HepG2 (cell line): ENCODE data around the gene KMT5C. TPM values are rescaled to one million over a fixed set of nuclear protein-coding genes. Genes with fewer than 3 reads are reported as not detected.
A peak's percentile ranks its signal among the peaks of the same experiment; 100 is the strongest.

Experiments used
- ATAC-seq: fragments of 200-7000 bp; cut with Tn5 transposase; 3 replicates; pipeline ENCODE4 v1.9.1; 2020; ENCODE audit warnings: mild to moderate bottlenecking, moderate library complexity
- BruUV-seq: library from RNA; stranded (reverse); fragments of 400-500 nt; replicated peaks from 2 replicates; lab custom pipeline; 2021; lab: Mats Ljungman, UMichigan
- CTCF ChIA-PET: fragments of 300-600 bp; formaldehyde crosslinking; extraction: SDS; loops from one replicate; lab custom pipeline; 2021; ENCODE audit warnings: low total read pairs, inconsistent platforms, low intra/inter-chr PET ratio; lab: Yijun Ruan, JAX
- POLR2A ChIA-PET: fragments of 350-600 bp; sonication (Branson Sonifier 250); formaldehyde crosslinking; loops from one replicate; lab custom pipeline; 2020; ENCODE audit warnings: antibody characterized with exemption, inconsistent platforms; lab: Yijun Ruan, JAX
- DNase-seq: peaks from one replicate; pipeline ENCODE4 v3.0.0-alpha.2; 2015; ENCODE audit warnings: low spot score
- FAIRE-seq: peaks from 3 replicates; lab custom pipeline; 2011; peaks lifted over from hg19 to GRCh38; lab: Jason Lieb, UNC
- H2AFZ ChIP-seq: one replicate; pipeline ENCODE4 v1.6.1; 2011; ENCODE audit warnings: low read length, inconsistent platforms
- H3K27ac ChIP-seq: fragments of 300-600 bp; 3 replicates; pipeline ENCODE4 v1.8.0; 2011; ENCODE audit warnings: mixed run types, mild to moderate bottlenecking, mixed read lengths, low read length, inconsistent platforms; ENCODE audit not compliant: insufficient read depth; ENCODE audit errors: extremely low read length
- H3K27me3 ChIP-seq, 2 experiments: fragments of 200-600 bp in 1 of 2; 2 replicates in 1 of 2; 3 replicates in 1 of 2; pipeline versions ENCODE4 v1.6.0 to v1.8.0; 2011; ENCODE audit warnings: low read length in 2 of 2, mild to moderate bottlenecking in 2 of 2, moderate library complexity in 2 of 2, inconsistent platforms in 1 of 2; ENCODE audit not compliant: insufficient read depth in 2 of 2, control insufficient read depth in 1 of 2
- H3K36me3 ChIP-seq, 2 experiments: fragments of 200-600 bp in 1 of 2; replicated peaks in 1 of 2; 2 replicates in 1 of 2; 3 replicates in 1 of 2; pipeline versions ENCODE4 v1.5.1 to v1.8.0; 2011; ENCODE audit warnings: low read length in 2 of 2, inconsistent platforms in 1 of 2; ENCODE audit not compliant: insufficient read depth in 2 of 2, control insufficient read depth in 1 of 2
- H3K4me1 ChIP-seq: 2 replicates; pipeline ENCODE4 v1.5.1; 2012; ENCODE audit warnings: low read length, inconsistent platforms; ENCODE audit not compliant: insufficient read depth
- H3K4me2 ChIP-seq: 2 replicates; pipeline ENCODE4 v1.6.0; 2011; ENCODE audit warnings: low read depth, low read length, inconsistent platforms
- H3K4me3 ChIP-seq, 3 experiments: fragments of 200-600 bp in 1 of 3; sonication (generic), shearing (Covaris generic) in 1 of 3; replicated peaks in 1 of 3; 2 replicates each; pipeline ENCODE4 v1.5.1; 2011 to 2016; ENCODE audit warnings: low read length in 3 of 3, inconsistent platforms in 2 of 3, low read depth in 2 of 3, mild to moderate bottlenecking in 2 of 3, control low read depth in 1 of 3, mixed read lengths in 1 of 3; ENCODE audit not compliant: insufficient read depth in 1 of 3
- H3K79me2 ChIP-seq: one replicate; pipeline ENCODE4 v1.6.1; 2011; ENCODE audit warnings: low read length, inconsistent platforms; ENCODE audit not compliant: insufficient read depth
- H3K9ac ChIP-seq: 2 replicates; pipeline ENCODE4 v1.6.0; 2011; ENCODE audit warnings: mild to moderate bottlenecking, low read depth, low read length, inconsistent platforms; ENCODE audit not compliant: insufficient read depth
- H3K9me3 ChIP-seq: 2 replicates; pipeline ENCODE4 v1.5.1; 2012; ENCODE audit warnings: mild to moderate bottlenecking, low read length
- H4K20me1 ChIP-seq: 2 replicates; pipeline ENCODE4 v1.6.0; 2011; ENCODE audit warnings: inconsistent platforms, mild to moderate bottlenecking, low read length, moderate library complexity; ENCODE audit not compliant: insufficient read depth
- FUBP1 ChIP-seq: sonication (generic); formaldehyde crosslinking; IDR thresholded peaks from 2 replicates; pipeline ENCODE4 v1.5.1; 2020; ENCODE audit warnings: missing genetic modification reagents, mild to moderate bottlenecking, borderline replicate concordance
- GFI1 ChIP-seq: sonication (generic); formaldehyde crosslinking; IDR thresholded peaks from 2 replicates; pipeline ENCODE4 v1.5.0; 2020; ENCODE audit warnings: missing genetic modification reagents, mild to moderate bottlenecking, borderline replicate concordance
- GTF3A ChIP-seq: sonication (generic); formaldehyde crosslinking; conservative IDR thresholded peaks from 2 replicates; pipeline ENCODE4 v1.4.0; 2020; ENCODE audit warnings: mild to moderate bottlenecking, missing genetic modification reagents
- MTA1 ChIP-seq: sonication (generic); formaldehyde crosslinking; IDR thresholded peaks from 2 replicates; pipeline ENCODE4 v1.4.0; 2020; ENCODE audit warnings: missing genetic modification reagents, mild to moderate bottlenecking, borderline replicate concordance
- NFE2 ChIP-seq: sonication (generic); formaldehyde crosslinking; IDR thresholded peaks from 2 replicates; pipeline ENCODE4 v1.4.0; 2020; ENCODE audit warnings: missing genetic modification reagents
- NFYB ChIP-seq: sonication (generic); formaldehyde crosslinking; IDR thresholded peaks from 2 replicates; pipeline ENCODE4 v1.4.0; 2020; ENCODE audit warnings: missing genetic modification reagents
- NR2F6 ChIP-seq, 2 experiments: IDR thresholded peaks; 2 replicates each; pipeline ENCODE4 v1.6.1; 2016; ENCODE audit warnings: antibody characterized with exemption in 1 of 2, mild to moderate bottlenecking in 1 of 2
- PHF20 ChIP-seq: sonication (generic); formaldehyde crosslinking; IDR thresholded peaks from 2 replicates; pipeline ENCODE4 v1.5.0; 2020; ENCODE audit warnings: mild to moderate bottlenecking, missing genetic modification reagents
- PREB ChIP-seq: sonication (generic); formaldehyde crosslinking; IDR thresholded peaks from 2 replicates; pipeline ENCODE4 v1.4.0; 2020; ENCODE audit warnings: missing genetic modification reagents
- ZFYVE20 ChIP-seq: sonication (generic); formaldehyde crosslinking; IDR thresholded peaks from 2 replicates; pipeline ENCODE4 v1.8.0; 2023; ENCODE audit warnings: low read depth, mild to moderate bottlenecking, moderate library complexity, missing genetic modification reagents, borderline replicate concordance
- ZNF121 ChIP-seq: sonication (generic); formaldehyde crosslinking; IDR thresholded peaks from 2 replicates; pipeline ENCODE4 v1.5.0; 2020; ENCODE audit warnings: mild to moderate bottlenecking, missing genetic modification reagents
- ZNF232 ChIP-seq: sonication (generic); formaldehyde crosslinking; IDR thresholded peaks from 2 replicates; pipeline ENCODE4 v1.4.0; 2020; ENCODE audit warnings: missing genetic modification reagents, borderline replicate concordance
- ZNF234 ChIP-seq: sonication (generic); formaldehyde crosslinking; conservative IDR thresholded peaks from 2 replicates; pipeline ENCODE4 v1.5.1; 2020; ENCODE audit warnings: mild to moderate bottlenecking, missing genetic modification reagents
- ZNF281 ChIP-seq: sonication (generic); formaldehyde crosslinking; IDR thresholded peaks from 2 replicates; pipeline ENCODE4 v1.4.0; 2020; ENCODE audit warnings: missing genetic modification reagents, borderline replicate concordance
- ZNF33A ChIP-seq: sonication (generic); formaldehyde crosslinking; IDR thresholded peaks from 2 replicates; pipeline ENCODE4 v1.5.1; 2020; ENCODE audit warnings: missing genetic modification reagents, mild to moderate bottlenecking, moderate library complexity, borderline replicate concordance
- ZNF546 ChIP-seq: sonication (generic); formaldehyde crosslinking; conservative IDR thresholded peaks from 2 replicates; pipeline ENCODE4 v1.8.1; 2023; ENCODE audit warnings: mild to moderate bottlenecking, missing genetic modification reagents
- ZNF768 ChIP-seq: sonication (generic); formaldehyde crosslinking; IDR thresholded peaks from 2 replicates; pipeline ENCODE4 v1.4.0; 2020; ENCODE audit warnings: missing genetic modification reagents
- ZNF792 ChIP-seq: IDR thresholded peaks from 2 replicates; pipeline ENCODE4 v1.6.1; 2016
- WGBS: methylation state at CpG from one replicate; pipeline ENCODE4 v1.1.6; 2017; ENCODE audit warnings: low lambda C conversion rate; 5-methylcytosine and 5-hydroxymethylcytosine counted together
- in situ Hi-C: cut with HindIII; loops from 2 replicates; pipeline ENCODE4 v1.10.0; 2017; ENCODE audit warnings: low pct_unique_long_range_greater_than_20kb; ENCODE audit not compliant: extremely low pct_ligation_motif_present
- intact Hi-C: fragments of 100-400 bp; cut with micrococcal nuclease; formaldehyde crosslinking; loops from one replicate; pipeline ENCODE4 v1.10.0; 2022; ENCODE audit not compliant: unreplicated experiment
- polyA plus RNA-seq, 8 experiments: library from polyadenylated mRNA; depleted of rRNA in 3 of 8; stranded (reverse) in 7 of 8; unstranded in 1 of 8; fragments of >200 nt; fragmentation: Illumina TruSeq in 4 of 8; extraction: Trizol in 4 of 8; gene quantifications; 2 replicates each; pipeline versions ENCODE4 v1.2.1 to v1.2.3, GENCODE V29; 2011 to 2016; ENCODE audit warnings: low read depth in 4 of 8, missing spikeins in 1 of 8, mixed read lengths in 1 of 8; ENCODE audit not compliant: insufficient read depth in 1 of 8
- total RNA-seq, 5 experiments: library from RNA; depleted of rRNA; stranded (reverse); fragments of >200 nt; fragmentation: Illumina TruSeq; extraction: Trizol; gene quantifications; 2 replicates each; pipeline ENCODE4 v1.2.3, GENCODE V29; 2016; ENCODE audit warnings: low read depth in 1 of 5

The KMT5C gene
- total and polyA plus RNA-seq, 2 of the 13 experiments (the other 11 are each of a cell fraction or from before 2014, with no cell fraction given), result 5.5 to 9.0 TPM

- no peaks in the 10 kb centered on the region for H3K79me2 ChIP-seq
- peak; percentile 10; the same call in 2 of the 3 replicates for ATAC-seq
- POLR2A ChIA-PET, result interaction anchor here (0.9 to 1.1 kb wide), 2 partner anchors 9 to 35 kb away, joined by 3 read pairs; no protein-coding TSS in a partner anchor
Measured at GRCh38 chr19:55358943-55359908, 19.6 kb downstream of the KMT5C start.

More at GRCh38 chr19:55358943-55359908, 19.6 kb downstream of the KMT5C start:
- no peak overlapping the region for H3K4me2 ChIP-seq
- 47% methylated on average over 19 of the region's 32 CpGs for WGBS
- 0 out of 2 replicates have a peak, but pooled peaks cover 4% of the 10 kb centered on the region for H4K20me1 ChIP-seq
- H3K4me3 ChIP-seq, result no peak overlapping the region
- peaks cover 14% of the 10 kb centered on the region for H3K4me1 ChIP-seq
- DNase-seq, result no peak
- no peaks in the 10 kb centered on the region for H3K36me3 ChIP-seq
- no peak for FAIRE-seq
- H3K27me3 ChIP-seq, result peaks cover 6 to 48% of the 10 kb centered on the region in 2 experiments
- no peaks in the 10 kb centered on the region for H3K9me3 ChIP-seq
- BruUV-seq, result no TSS peak
- intact Hi-C loops (no loop called here), in situ Hi-C loops (no loop called here)
- no peak overlapping the region for H2AFZ ChIP-seq
- CTCF ChIA-PET, result no interaction called here
- no peak overlapping the region for H3K9ac ChIP-seq
- TF ChIP-seq ZNF33A (CRISPR knock-in tag), result no peak
- no peak for TF ChIP-seq PREB (CRISPR knock-in tag)
- no peak for TF ChIP-seq ZNF792 (CRISPR knock-in tag)
- no peak for TF ChIP-seq FUBP1
- TF ChIP-seq MTA1 (CRISPR knock-in tag), result no peak
- TF ChIP-seq PHF20 (CRISPR knock-in tag), result no peak
- TF ChIP-seq ZNF234 (CRISPR knock-in tag), result no peak
- TF ChIP-seq ZFYVE20 (CRISPR knock-in tag), result no peak
- TF ChIP-seq ZNF546 (CRISPR knock-in tag), result no peak
- TF ChIP-seq ZNF281 (CRISPR knock-in tag), result no peak
- TF ChIP-seq GFI1 (CRISPR knock-in tag), result no peak
- no peak for TF ChIP-seq NR2F6 (IDR thresholded peaks at IDR 0.05)
- no peak for TF ChIP-seq NR2F6 (CRISPR knock-in tag; IDR thresholded peaks at IDR 0.05)
- TF ChIP-seq ZNF232, result no peak
- no peak for TF ChIP-seq GTF3A
- no peak for TF ChIP-seq ZNF121 (CRISPR knock-in tag)
- no peak for TF ChIP-seq NFYB
- no peak for TF ChIP-seq ZNF768 (CRISPR knock-in tag)
- TF ChIP-seq NFE2 (CRISPR knock-in tag), result no peak
- no peak overlapping the region for H3K27ac ChIP-seq
